GM19395 (cell line): ENCODE results near the gene THBS2.

ENCODE experiments used
- ATAC-seq: cut with Tn5 transposase; IDR thresholded peaks from one replicate; pipeline ENCODE4 v1.9.1; 2021; ENCODE audit warnings: mild to moderate bottlenecking, moderate library complexity; ENCODE audit not compliant: unreplicated experiment

THBS2 gene

DNA sequence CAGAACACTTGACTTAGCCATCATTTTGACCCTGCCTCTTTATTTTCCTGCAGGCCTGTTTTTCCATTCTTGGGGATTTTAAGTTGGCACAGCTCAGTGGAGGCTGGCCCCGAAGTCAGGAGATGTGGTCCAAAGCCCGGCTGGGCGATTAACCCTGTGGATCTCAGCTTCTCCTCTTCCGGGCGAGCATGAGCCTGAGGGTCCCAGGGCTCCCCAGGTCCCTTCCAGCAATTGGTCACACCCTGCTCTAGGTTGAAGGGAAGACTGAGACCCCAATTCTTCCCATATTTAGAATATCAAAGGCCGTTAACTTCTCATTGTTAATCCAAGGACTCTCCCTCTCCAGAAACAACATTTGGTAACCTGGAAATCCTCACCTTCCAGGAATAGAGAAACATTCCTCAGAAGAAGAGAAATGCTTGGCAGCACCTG lies 2.3 kb downstream of the THBS2 start:
- no peak for ATAC-seq

DNA sequence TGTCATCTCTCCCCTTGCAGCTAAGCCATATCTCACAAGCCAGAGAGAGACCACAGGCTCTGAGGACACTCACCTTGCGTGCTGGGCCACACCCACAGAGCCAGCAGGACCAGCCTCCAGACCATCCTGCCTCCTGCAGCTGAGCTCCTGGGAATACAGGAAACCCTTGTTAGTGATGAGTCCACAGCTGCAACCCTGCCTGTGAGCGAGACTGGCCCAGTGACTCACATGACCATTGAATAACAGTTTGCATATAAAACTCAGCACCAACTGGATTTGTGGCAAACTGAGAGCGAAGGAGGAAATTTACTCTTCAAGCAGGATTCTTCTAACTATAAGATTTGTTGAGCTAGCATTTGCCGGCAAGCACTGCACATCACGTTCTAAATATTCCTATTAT lies 3.0 kb downstream of the THBS2 start:
- no peak for ATAC-seq

DNA sequence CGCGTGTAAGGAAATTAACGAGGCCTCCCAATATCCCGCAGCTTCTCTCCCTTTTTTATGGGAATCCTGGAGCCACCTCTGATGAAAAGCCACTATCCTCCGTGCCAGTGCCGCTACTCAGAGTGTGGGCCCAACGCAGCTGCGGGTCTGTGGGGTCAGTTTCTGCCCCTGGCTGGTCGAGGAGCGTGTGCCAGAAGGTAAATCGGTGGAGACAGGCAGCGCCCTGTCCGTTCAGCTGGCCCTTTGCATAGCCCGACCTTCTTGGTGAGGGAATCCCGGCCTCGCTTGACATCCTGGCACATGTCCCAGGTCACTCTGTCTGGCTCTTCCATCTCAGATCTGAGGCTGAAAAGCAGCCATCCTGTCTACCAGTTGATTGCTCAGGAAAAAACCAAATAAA lies 4.6 kb downstream of the THBS2 start:
- no peak for ATAC-seq

DNA sequence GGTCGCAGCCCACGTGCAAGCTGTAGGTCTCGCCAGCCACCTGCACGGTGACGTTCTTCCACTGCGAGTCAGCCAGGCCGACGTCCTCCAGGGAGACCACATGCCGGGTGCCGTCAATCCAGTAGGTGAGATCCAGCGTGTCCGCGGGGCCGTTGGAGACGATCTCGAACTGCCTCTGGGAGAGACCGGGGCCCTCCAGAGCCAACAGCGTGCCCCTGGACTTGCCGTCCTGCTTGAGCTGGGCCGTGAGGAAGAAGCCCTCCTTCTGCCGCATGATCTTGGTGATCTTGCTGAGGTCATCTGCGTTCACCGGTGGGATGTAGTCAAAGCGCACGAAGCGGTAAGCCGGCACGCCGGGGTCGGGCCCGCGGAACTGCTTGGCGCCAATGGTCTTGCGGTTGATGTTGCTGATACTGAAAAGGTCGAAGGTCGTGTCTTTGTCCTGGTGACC lies 5.1 kb downstream of the THBS2 start:
- ATAC-seq: no peak

DNA sequence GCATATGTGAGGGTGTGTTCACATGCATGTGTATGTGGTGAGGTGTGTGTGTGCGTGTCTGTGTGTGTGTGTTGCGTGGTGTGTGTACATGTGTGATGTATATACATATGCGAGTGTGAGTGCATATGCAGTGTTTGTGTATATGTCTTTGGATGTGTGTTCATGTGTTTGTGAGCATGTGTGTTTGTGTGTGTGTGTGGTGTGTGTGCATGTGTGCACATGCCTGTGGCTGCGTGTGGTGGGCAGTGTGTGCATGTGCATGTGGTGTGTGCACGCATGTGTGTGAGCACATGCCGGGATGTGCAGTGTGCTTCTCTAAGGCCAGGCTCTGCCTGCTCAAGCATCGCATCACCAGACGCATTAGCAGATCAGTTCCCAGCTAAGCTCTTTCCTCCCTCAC lies 5.7 kb downstream of the THBS2 start:
- no peak for ATAC-seq

DNA sequence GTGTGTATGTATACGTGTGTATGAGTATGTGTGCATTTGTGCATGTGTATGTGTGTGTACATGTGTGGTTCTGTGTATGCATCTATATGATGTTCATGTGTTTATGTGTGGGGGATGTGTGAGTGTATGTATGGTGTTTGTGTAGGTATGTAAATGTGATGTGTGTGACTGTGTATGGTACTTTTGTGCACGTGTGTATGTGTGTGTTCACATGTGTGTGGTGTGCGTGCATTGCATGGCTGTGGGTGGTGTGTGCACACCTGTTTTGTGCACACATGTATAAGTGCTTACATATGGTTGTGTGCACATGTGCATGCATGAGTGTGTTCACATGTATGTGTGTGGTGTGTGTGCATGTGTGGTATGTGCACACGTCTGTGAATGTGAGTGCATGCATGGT lies 6.2 kb downstream of the THBS2 start:
- ATAC-seq: no peak

DNA sequence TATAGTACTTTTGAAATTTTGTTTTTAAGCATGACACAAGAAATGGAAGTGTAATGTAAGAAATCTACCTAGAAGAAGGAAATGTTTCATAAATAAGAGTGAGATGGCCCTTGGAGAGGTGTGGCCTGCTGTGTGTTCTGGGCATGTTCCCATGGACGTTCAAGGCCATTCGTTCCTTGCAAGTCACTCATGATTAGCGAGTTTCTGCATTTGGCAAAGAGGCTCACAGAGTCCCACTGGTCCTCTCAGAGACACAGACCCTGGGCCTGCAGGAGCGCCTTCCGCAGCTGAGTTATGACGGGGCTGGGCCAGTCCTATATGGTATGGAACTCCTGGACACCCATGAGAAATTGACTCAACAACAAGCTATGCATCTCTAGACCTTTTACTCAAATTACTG lies 7.2 kb downstream of the THBS2 start:
- ATAC-seq: no peak

DNA sequence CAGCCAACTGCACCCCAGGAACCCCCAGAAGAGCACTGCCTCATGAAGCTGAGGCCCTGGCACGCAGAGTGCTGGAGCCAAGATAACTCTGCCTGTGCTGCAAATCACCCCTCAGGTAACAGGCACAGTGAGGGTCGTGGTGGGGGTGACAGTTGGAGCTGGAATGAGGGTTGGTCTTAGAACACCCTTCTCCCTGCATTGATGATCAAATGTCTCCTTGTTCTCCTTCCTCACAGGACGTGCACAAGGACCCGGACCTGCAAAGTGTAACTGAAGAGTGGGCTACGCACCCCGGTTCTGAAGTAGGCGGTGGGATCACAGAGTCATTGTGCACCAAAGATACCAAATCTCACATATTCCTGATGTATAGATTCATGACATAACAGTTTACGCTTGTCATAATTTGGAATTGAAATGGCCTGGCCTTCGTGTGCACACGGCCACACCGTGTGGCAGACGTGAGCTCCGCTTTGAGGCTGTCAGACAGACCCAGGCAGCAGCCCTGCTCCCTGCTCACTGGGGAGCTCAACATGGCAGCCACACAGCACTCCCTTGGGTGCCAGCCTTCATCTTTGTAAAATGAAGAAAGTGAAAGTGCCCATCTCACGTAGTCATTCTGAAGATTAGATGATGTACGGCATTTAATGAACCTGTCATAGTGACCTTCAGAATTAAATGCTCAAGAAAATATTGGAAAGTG lies 8.8 kb downstream of the THBS2 start:
- ATAC-seq: no peak

DNA sequence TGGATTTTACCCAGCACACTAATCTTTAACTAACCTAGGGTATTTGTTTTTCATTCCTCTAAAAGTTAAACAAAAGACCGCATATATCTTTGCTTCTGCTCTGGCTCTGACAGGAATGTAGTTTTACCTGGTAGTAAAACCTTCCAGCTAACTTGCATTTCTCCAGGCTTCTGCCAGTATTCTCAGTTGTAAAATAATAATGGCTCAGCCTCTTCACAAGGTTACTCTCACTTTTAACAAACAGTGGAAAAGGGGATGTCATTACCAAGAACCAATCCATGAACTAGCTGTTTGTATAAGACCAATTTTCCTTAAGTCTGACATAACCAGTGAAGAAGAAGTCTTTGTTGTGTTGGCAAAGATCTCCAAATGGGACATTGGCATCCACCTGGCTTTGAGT lies 10.0 kb downstream of the THBS2 start:
- no peak for ATAC-seq

DNA sequence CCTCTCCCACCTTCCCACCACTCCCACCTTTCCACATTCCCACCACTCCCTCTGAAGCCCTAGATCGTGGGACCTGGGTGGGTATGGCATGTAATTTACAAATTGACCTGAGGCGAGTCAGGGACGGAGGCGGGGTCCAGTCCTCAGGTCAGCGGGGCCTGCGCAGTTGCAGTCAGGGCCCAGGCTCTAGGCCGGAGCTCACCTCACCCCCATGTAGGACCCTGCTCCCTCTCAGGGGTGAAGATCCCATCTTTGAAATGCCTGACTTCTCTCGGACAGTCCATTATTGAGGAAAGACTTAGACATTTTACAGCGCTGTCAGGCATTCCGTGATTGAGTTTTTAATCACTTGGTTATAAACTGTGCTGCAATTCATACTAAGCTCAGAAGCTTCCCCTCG lies 10.5 kb downstream of the THBS2 start:
- no peak for ATAC-seq

DNA sequence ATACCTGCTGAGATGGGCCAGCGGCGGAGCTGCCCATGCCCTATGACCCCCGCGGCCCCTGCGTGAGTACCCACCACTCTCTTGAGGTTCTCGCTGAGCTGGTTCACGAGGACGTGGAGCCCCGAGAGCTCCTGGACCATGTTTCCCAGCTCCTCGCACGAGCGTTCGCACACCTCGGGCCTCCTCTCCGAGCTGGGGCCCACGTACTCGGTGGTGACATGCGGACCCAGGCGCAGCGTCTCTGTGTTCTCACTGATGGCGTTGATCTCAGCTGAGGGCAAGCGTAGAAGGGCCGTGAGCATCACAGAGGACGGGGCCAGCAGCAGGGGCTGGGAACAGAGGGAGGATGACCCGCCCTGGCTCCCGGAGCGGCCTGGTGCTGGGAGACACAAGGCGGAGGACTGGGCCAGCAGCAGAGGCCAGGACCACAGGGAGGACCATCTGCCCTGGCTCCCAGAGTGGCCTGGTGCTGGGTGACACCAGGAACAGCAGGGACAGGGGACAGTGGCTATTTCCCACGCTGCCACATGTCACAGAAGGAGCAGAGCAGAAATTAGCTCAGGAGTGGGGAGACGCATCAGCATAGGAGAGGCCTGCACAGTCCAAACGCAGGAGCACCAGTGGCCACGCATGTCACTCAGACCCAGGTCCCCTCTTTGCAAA lies 11.8 kb downstream of the THBS2 start:
- ATAC-seq: no peak

DNA sequence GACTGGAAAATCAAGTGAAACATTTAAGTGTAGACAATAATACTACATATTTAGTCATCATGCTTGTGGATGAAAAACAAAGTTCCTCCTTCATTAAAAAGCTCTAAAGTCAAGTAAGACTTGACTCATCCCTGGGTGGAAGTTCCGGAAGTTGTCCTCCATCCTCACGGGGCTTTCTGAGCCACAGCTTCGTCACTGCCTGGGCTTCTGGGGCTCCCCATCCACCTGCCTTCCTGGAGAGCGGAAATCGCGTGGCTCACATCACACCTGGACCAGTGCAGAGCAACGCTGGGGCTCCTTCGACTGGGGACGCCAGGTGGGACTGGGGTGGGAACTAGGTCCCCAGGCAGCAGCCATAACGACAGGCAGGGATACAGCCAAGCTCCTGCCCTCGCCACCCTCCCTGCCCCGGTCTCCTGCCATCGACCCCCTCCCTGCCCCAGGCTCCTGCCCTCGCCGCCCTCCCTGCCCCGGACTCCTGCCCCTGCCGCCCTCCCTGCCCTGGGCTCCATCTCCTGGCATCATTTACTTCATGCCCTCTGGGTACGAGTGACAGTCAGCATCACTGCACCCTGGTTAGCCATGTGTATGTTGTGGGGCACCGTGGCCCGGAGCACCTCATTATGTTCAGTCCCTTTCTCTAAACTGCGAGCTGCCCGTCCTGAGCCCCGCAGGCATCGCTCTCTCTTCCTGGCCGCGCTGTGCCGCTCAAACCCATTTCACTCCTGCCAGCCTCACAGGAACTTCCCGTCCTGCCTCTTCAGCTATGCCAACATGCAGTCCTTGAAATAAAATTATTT lies 12.9 kb downstream of the THBS2 start:
- ATAC-seq: no peak

DNA sequence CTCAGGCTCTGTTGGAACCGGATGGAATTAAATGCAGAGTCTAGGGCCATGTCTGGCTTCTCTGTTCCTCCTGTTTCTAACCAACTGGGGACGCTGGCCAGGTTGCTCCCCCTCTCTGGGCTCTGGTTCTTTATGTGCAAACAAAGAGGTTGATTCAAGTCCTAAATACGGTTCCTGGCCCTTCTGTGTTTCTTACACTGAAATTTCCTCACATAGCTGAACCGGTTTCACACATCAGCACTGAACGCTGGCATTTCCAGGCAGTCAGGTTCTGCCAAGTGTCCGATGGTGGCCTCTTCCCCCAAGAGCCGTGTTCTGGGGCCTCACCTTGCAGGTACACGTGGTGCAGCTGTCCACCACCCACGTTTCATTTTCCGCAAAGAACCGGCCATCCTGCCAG lies 13.5 kb downstream of the THBS2 start:
- no peak for ATAC-seq

DNA sequence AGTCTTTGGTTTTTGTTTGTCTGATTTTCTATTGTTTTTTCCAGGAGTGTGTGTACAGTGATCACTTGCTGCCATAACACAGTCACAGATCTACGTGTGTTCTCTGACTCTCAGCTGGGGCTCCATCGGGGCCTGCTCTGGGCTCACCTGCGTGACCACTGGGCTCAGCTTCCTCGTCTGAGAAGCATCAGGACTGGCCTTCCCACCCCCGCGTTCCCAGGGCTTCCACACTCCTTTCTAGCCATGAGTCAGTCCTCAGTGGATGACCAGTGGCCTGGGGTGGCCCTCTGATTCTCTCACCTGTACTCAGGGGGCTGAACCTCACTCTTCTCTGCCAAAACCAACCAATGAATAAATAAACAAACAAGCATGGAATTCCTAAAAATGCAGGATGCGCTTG lies 14.5 kb downstream of the THBS2 start:
- ATAC-seq: no peak

DNA sequence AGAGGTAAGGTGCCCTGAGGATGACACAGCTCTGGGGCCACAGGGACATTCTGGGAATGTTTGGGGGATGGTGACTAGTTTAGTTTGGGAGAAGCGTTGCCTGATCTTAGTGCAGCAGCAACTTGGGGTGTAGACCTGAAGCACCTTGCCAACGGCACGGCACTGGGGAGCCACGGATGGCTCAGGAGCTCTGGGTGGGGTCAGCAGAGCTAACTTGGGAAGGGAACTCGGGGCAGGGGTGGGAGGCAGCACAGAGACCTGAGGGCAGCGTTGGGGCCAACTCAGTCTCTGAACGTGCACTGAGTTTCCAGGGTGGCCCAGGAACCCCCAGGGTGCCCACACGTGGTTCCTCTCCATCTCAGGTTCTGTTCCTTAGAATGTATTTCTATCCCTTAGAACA lies 14.9 kb downstream of the THBS2 start:
- ATAC-seq: no peak

DNA sequence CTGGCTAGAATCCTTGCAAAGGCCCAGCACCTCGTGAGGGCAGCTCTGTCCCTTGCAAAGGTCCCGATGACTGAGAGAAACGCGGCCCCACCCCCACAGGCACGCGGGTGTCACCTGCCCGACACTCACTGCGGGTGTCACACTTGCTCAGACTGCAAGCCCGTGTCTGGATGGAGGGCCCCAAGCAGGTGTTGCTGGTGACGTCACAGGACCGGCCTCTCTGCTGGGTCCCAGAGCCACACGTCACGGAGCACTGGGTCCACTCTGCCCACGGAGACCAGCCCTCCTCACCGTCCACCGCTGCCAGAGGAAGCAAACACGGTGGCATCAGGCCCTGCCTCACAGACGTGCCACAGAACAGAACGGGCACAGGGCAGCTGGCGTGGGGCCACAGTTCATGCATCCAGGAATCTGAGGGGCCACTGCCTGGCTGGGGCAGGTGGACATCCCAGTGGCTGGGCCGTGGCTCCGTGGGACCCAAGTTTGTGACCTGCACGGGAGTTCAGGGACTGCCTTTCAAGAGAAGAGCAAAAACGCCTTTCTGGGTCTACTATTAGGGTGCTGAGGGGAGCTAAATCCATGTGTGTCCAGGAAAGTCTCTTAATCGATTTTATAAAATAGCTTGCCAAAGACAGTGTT lies 16.0 kb downstream of the THBS2 start:
- ATAC-seq: no peak

DNA sequence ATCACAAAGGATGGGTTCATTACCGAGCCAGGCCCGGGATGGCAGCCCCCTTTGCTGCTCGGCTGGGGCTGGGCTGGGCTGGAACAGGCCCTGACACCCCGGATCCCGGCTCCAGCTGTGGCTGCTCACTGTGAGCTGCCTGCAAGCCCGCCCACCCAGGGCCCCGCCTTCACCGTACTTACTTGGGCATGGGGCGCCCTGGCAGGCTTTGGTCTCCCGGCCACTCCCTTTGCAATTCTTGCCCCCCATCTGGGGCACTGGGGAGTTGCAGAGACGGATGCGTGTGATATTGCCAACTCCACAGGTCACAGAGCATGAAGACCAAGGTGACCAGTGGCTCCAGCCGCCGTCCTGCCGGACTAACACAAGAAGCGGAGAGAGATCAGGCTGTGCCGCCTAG lies 16.7 kb downstream of the THBS2 start:
- ATAC-seq: no peak

DNA sequence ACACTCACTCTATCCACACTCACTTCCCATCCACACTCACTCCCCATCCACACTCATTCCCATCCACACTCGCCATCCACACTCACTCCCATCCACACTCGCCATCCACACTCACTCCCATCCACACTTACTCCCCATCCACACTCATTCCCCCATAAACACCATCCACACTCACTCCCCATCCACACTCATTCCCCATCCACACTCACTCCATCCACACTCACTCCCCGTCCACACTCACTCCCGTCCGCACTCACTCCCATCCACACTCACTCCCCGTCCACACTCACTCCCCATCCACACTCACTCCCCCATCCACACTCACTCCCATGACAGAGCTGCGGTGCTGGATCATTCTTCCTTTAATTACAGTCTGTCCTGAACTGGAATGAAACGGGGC lies 17.1 kb downstream of the THBS2 start:
- no peak for ATAC-seq

DNA sequence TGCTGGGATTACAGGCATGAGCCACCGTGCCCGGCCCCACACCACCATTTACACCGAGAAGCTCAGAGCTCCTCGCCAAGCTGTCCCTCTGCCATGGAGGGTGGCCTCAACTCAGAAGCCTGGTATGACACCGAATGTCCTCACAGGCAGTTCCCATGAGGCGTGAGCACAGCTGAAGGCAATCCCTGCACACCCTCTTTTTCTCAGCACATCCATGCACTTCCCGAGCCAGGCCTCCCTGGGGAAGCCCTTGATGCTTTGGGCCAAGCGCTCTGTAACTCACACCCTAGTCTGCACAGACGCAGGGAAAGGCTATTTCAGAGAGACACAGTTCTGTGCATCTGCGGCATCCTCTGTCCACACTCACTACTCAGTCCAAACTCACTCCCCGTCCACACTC lies 18.4 kb downstream of the THBS2 start:
- ATAC-seq: no peak

DNA sequence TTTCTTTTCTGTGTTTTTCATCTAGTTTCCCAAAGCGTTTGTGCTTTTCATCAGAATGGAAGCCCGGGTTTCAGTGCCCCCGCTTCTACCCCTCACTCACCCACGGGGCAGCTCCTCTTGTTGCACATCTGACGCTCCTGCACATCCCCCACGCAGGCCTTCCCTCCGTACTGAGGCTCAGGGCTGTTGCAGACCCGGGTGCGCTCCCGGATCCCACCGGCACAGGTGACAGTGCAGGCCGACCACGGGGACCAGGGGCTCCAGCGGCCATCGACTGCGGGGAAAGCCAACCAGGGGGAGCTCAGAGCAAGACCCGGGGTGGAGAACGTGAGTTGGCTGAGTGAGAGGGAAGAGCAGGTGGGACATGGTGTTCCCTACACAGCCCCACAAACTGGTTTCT lies 19.0 kb downstream of the THBS2 start:
- ATAC-seq: no peak

DNA sequence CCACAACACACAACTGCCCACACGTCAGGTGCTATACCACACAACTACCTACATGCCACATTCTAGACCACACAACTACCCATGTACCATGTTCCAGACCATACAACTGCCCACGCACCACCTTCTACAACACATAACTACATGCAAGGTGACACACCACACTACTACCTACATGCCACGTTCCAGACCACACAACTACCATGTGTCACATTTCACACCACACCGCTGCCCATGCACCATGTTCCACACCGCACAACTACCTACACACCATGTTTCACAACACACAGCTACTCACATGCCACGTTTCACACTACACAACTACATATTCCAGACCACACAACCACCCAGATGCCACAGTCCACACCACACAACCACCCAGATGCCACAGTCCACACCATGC lies 19.8 kb downstream of the THBS2 start:
- no peak for ATAC-seq

DNA sequence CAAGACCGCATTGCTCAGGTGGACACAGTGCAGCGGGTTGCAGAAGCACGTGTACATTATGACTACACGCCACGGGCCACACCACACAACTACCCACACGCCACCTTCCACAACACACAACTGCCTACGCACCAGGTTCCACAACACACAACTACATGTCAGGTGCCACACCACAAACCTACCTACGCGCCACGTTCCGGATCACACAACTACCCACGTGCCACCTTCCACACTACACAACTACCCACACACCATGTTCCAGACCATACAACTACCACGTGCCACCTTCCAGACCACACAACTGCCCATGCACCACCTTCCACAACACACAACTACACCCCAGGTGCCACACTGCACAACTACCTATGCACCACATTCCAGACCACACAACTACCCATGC lies 20.5 kb downstream of the THBS2 start:
- no peak for ATAC-seq
